HG03103 (cell line): ENCODE results near the gene DAZL.

Experiments used
- ATAC-seq: cut with Tn5 transposase; IDR thresholded peaks from one replicate; pipeline ENCODE4 v1.9.1; 2021; ENCODE audit warnings: low read depth; ENCODE audit not compliant: unreplicated experiment

The DAZL gene

DNA sequence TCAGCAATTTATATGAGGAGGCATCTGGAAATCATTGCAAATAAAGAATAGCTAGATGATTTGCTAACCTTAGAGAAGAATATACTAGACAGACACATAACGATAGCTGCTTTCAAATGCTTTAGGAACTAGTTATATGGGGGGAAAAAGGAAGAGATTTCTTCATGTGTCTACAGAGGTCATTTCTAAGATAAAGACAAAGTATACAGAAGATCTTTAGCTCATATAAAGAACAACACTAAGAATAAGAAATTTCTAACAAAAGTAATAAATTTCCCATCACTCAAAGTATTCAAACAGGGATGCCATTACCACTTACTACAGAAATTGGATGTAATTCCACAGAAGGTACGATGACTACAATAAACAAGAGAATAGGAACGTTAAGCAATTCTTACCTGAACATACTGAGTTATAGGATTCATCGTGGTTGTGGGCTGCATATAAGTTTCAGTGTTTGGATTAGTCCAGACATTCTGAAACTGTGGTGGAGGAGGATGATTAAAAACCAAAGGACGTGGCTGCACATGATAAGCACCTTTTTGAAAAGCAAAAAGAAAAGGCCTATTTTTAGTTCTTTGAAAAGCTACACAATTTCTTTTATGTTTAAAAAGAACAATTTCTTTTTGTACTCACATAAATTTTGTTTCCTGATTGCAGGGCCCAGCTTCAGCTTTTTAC, 8.7 kb downstream of the DAZL start:
- peak; percentile 49 for ATAC-seq

- ATAC-seq, result no peak
These were observed 9.4 kb downstream of the DAZL start for GRCh38 chr3:16595778-16596177.

GRCh38 chr3:16589867-16590624, 15.2 kb downstream of the DAZL start:
- peak; percentile 98 for ATAC-seq

DNA sequence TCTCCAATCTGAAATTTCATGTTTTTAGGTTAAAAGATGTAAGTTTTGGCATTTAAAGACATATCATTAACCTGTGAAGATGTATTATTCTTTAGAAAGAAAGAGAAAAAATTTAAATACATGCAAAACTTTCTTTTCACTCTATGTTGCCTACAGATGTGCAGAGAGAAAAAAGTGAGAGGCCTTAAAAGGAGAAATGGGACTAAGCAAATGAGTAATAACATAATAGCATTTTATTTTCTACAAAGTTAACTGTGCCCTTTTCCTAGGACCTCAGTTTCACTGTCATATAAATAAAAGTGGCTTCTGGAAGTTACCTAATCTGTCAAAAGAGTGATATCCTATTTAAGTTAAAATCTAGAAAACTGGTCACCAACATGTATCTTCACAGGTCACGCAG, 16.1 kb downstream of the DAZL start:
- ATAC-seq, result no peak

DNA sequence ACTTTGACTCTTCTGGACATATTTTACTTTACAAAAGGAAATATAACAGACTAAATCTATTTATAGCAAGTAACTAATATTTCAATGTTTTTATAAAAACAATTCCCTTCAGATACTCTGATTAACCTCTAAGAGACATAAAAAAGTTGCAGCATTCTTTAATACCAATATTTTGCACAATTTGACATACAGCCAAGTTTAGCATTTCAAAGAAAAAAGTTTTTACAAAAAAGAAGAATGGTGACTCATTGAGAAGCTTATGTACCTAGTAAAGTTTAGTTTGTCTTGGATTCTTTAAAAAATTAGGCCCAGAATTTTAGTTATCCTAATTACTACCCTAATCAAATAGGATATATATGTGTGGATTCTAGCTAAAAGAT, 17.6 kb downstream of the DAZL start:
- ATAC-seq, result no peak

- no peak for ATAC-seq
These were observed 18.1 kb downstream of the DAZL start for GRCh38 chr3:16587047-16587680.

- no peak for ATAC-seq
These were observed 20.3 kb downstream of the DAZL start for GRCh38 chr3:16584880-16585279.

- ATAC-seq, result no peak
These were observed 21.7 kb downstream of the DAZL start for GRCh38 chr3:16583551-16583950.

DNA sequence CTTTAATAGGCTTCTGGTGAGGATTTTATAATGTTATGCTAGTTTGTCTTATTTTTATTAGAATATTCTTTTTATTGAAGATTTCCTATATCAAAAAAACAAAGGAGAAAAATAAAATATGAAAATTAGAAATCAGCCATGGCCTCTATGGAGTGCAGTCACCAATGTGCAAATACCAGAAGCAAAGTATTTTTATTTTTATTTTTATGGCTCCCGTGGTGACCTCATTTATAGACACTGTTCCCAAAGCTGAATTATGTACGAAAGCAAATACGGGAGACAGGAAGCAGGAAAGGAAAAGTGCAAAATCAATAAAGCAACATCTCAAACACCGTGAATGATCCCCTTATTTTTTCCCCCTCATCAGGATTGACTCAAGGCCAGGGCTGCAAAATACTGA, 35.1 kb downstream of the DAZL start:
- ATAC-seq, result no peak

- ATAC-seq, result no peak
These were observed 36.7 kb downstream of the DAZL start for GRCh38 chr3:16568532-16568931.

GRCh38 chr3:16568115-16568514, 37.1 kb downstream of the DAZL start:
- no peak for ATAC-seq

DNA sequence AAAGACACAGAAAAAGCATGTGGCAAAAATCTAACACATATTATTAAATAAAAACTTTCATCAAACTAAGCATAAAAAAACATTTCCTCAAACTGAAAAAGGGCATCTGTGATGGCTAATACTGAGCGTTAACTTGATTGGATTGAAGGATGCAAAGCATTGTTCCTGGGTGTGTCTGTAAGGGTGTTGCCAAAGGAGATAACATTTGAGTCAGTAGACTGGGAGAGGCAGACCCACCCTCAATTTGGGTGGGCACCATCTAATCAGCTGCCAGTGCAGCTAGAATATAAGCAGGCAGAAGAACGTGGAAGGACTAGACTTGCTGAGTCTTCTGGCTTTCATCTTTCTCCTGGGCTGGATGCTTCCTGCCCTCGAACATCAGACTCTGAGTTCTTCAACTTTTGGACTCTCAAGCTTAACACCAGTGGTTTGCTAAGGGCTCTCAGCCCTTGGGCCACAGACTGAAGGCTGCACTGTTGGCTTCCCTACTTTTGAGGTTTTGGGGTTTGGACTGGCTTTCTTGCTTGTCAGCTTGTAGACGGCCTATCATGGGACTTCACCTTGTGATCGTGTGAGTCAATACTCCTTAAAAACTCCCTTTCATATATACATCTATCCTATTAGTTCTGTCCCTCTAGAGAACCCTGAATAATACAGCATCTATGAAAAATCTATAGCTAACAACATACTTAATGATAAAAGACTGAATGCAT, 45.4 kb downstream of the DAZL start:
- no peak for ATAC-seq

- ATAC-seq, result no peak
These were observed 51.1 kb downstream of the DAZL start for GRCh38 chr3:16554126-16554525.

DNA sequence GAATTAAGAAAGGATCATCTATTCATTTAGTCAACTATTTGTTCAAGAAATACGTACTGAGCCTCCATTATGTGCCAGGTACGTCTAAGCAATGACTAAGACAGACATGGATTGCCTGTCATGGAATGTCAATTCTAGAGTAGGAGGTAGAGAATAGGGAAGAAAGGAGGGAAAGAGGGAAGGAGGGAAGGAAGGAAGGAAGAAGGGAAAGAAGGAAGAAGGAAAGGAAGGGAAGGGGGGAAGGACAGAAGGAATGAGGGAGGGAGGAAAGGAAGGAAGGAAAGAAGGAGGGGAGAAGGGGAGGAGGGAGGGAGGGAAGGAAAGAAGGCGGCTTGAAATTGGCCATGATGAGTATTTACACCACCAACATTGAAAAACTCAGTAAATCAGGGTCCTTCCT, 52.5 kb downstream of the DAZL start:
- ATAC-seq, result no peak

DNA sequence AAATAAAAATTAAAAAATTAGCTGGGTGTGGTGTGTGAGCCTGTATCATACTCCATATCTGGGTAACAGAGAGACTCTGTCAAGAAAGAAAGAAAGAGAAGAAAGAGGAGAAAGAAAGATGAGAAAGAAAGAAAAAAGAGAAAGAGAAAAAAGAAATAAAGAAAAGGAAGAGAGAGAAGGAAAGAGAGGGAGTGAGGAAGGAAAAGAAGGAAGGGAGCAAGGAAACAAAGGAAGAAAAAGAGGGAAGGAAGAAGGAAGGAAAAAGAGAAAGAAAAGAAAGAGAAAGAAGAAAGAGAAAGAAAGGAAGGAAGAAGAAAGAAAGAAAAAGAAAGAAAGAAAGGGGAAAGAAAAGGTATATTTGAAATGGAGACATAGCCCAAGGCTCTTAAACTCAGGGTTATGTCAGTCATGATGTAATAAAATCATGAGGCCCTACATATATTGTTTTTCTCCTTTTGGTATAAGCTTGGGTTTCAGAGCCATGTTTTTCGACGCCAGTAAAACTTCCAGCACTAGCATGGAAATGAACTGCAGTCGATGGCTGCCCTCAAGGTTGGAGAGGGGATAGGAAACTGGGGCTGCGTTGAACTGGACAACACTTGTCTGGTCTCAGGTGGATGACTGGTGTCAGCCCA, 53.8 kb downstream of the DAZL start:
- ATAC-seq, result no peak

GRCh38 chr3:16550676-16551341, 54.4 kb downstream of the DAZL start:
- peak; percentile 82 for ATAC-seq

DNA sequence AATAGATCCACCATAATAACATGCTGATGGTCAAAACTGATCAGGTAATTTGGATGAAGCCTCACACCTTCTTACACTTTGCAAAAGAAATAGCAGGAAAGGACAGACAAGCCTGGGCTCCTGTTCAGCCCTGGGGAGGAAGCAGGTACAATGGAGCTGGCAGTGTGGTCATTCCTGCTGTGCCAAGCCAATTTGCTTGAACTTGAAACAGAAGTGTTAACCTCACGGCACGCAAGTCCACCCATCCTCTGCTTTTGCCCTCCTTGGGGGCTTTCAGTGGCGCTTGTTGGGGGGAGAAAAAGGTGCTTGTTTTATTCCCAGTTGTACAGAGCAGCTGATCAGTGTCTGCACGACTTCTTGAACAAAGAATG, 54.9 kb downstream of the DAZL start:
- no peak for ATAC-seq

- ATAC-seq, result no peak
These were observed 56.5 kb downstream of the DAZL start for GRCh38 chr3:16548721-16549120.

- no peak for ATAC-seq
These were observed 57.5 kb downstream of the DAZL start for GRCh38 chr3:16547561-16548357.
